Astrocyte (in vitro differentiated cells and primary cell): ENCODE data around the gene STK40. TPM values are rescaled to one million over a fixed set of nuclear protein-coding genes. Genes with fewer than 3 reads are reported as not detected.

Source experiments
- DNase-seq: peaks from one replicate; pipeline ENCODE4 v3.0.0-alpha.2; 2010; ENCODE audit warnings: low read depth
- FAIRE-seq: peaks from 2 replicates; lab custom pipeline; 2011; peaks lifted over from hg19 to GRCh38; lab: Jason Lieb, UNC
- H2AFZ ChIP-seq: 2 replicates; pipeline ENCODE4 v1.6.0; 2012; ENCODE audit warnings: low read depth, low read length, inconsistent platforms
- H3K27ac ChIP-seq: 2 replicates; pipeline ENCODE4 v1.5.1; 2011; ENCODE audit warnings: low read depth, low read length, inconsistent platforms
- H3K27me3 ChIP-seq: 2 replicates; pipeline ENCODE4 v1.6.0; 2011; ENCODE audit warnings: low read length, inconsistent platforms; ENCODE audit not compliant: insufficient read depth
- H3K36me3 ChIP-seq: 2 replicates; pipeline ENCODE4 v1.5.1; 2011; ENCODE audit warnings: low read length, inconsistent platforms; ENCODE audit not compliant: insufficient read depth
- H3K4me1 ChIP-seq: 2 replicates; pipeline ENCODE4 v1.5.1; 2011; ENCODE audit warnings: low read length, inconsistent platforms; ENCODE audit not compliant: insufficient read depth
- H3K4me2 ChIP-seq: 2 replicates; pipeline ENCODE4 v1.6.0; 2012; ENCODE audit warnings: low read length, inconsistent platforms
- H3K4me3 ChIP-seq: 2 replicates; pipeline ENCODE4 v1.5.1; 2011; ENCODE audit warnings: low read depth, mild to moderate bottlenecking, low read length, inconsistent platforms; ENCODE audit not compliant: insufficient read depth
- H3K79me2 ChIP-seq: 2 replicates; pipeline ENCODE4 v1.6.0; 2012; ENCODE audit warnings: mild to moderate bottlenecking, low read length, inconsistent platforms; ENCODE audit not compliant: insufficient read depth
- H3K9ac ChIP-seq: 2 replicates; pipeline ENCODE4 v1.6.0; 2012; ENCODE audit warnings: mild to moderate bottlenecking, low read length, inconsistent platforms
- H3K9me3 ChIP-seq: 2 replicates; pipeline ENCODE4 v1.5.1; 2012; ENCODE audit warnings: low read depth, mild to moderate bottlenecking, low read length, inconsistent platforms; ENCODE audit not compliant: insufficient read depth
- H4K20me1 ChIP-seq: 2 replicates; pipeline ENCODE4 v1.6.0; 2012; ENCODE audit warnings: low read length, inconsistent platforms; ENCODE audit not compliant: insufficient read depth
- H3K27ac Mint-ChIP-seq: one replicate; pipeline ENCODE4 v1.8.0; 2021; ENCODE audit warnings: mild to moderate bottlenecking, mixed read lengths; ENCODE audit not compliant: unreplicated experiment
- H3K27me3 Mint-ChIP-seq: one replicate; pipeline ENCODE4 v1.8.0; 2021; ENCODE audit warnings: low read depth, mixed read lengths; ENCODE audit not compliant: unreplicated experiment
- H3K36me3 Mint-ChIP-seq: one replicate; pipeline ENCODE4 v1.8.0; 2021; ENCODE audit warnings: low read depth, mixed read lengths; ENCODE audit not compliant: unreplicated experiment
- H3K4me1 Mint-ChIP-seq: one replicate; pipeline ENCODE4 v1.8.0; 2021; ENCODE audit warnings: low read depth, mixed read lengths; ENCODE audit not compliant: unreplicated experiment
- H3K4me3 Mint-ChIP-seq: one replicate; pipeline ENCODE4 v1.8.0; 2021; ENCODE audit warnings: mild to moderate bottlenecking, moderate library complexity, mixed read lengths; ENCODE audit not compliant: unreplicated experiment
- H3K9me3 Mint-ChIP-seq: one replicate; pipeline ENCODE4 v1.8.0; 2021; ENCODE audit warnings: mild to moderate bottlenecking, mixed read lengths; ENCODE audit not compliant: unreplicated experiment
- CTCF ChIP-seq: IDR thresholded peaks from 2 replicates; pipeline ENCODE4 v1.5.1; 2011; ENCODE audit warnings: low read depth, mild to moderate bottlenecking, inconsistent platforms, low read length, moderate library complexity; ENCODE audit not compliant: insufficient read depth
- EZH2 ChIP-seq: IDR thresholded peaks from 2 replicates; pipeline ENCODE4 v1.6.1; 2012; ENCODE audit warnings: mild to moderate bottlenecking, low read length, inconsistent platforms; ENCODE audit not compliant: insufficient read depth
- total RNA-seq: library from RNA; stranded (reverse); gene quantifications from 2 replicates; pipeline ENCODE4 v1.2.1, GENCODE V29; 2021

The STK40 gene
- total RNA-seq, 1 donor from 2014 or later, result 71.1 TPM

GRCh38 chr1:36306210-36306901, 79.4 kb downstream of the STK40 start, which contains the start of gene SH3D21:
Gene SH3D21, plus strand, starts transcription at chr1:36306368. Its CDS starts 53 bp downstream, at chr1:36306421.
- no peak for FAIRE-seq
- H3K9me3 ChIP-seq, result no peaks in the 10 kb centered on the region
- no peaks in the 10 kb centered on the region for H3K27me3 ChIP-seq
- H3K4me2 ChIP-seq, result peak within 1 kb of the TSS; percentile 99
- H3K4me1 ChIP-seq, result peaks cover 18% of the 10 kb centered on the region
- peak within 1 kb of the TSS; percentile 90 for H3K4me3 Mint-ChIP-seq
- H3K9ac ChIP-seq, result peak within 1 kb of the TSS; percentile 81
- H3K27ac ChIP-seq, result peak within 1 kb of the TSS; percentile 55
- H3K4me3 ChIP-seq, result peak within 1 kb of the TSS; percentile 66
- peaks cover 6% of the 10 kb centered on the region for H3K79me2 ChIP-seq
- H3K36me3 Mint-ChIP-seq, result peaks cover 37% of the 10 kb centered on the region
- H3K36me3 ChIP-seq, result peaks cover 20% of the 10 kb centered on the region
- peak within 1 kb of the TSS; percentile 73 for H2AFZ ChIP-seq
- peak within 1 kb of the TSS; percentile 99 for H3K27ac Mint-ChIP-seq
- peaks cover 38% of the 10 kb centered on the region for H4K20me1 ChIP-seq
- H3K4me1 Mint-ChIP-seq, result peaks cover 18% of the 10 kb centered on the region
- TF ChIP-seq EZH2 (no peak), CTCF (no peak)
- no peaks in the 10 kb centered on the region for H3K27me3 Mint-ChIP-seq
- no peak for DNase-seq
- no peaks in the 10 kb centered on the region for H3K9me3 Mint-ChIP-seq

- peaks cover 40% of the 10 kb centered on the region for H3K36me3 Mint-ChIP-seq
- Histone ChIP-seq H3K4me3 (no peak overlapping the region), H3K4me2 (peak overlapping the region; percentile 99), H3K27ac (no peak overlapping the region), H3K36me3 (peaks cover 25% of the 10 kb centered on the region), H3K4me1 (peaks cover 18% of the 10 kb centered on the region), H3K27me3 (no peaks in the 10 kb centered on the region), H3K9ac (no peak overlapping the region), H3K79me2 (peaks cover 6% of the 10 kb centered on the region), H3K9me3 (no peaks in the 10 kb centered on the region), H2AFZ (no peak overlapping the region), H4K20me1 (peaks cover 43% of the 10 kb centered on the region)
- H3K9me3 Mint-ChIP-seq, result no peaks in the 10 kb centered on the region
- H3K27ac Mint-ChIP-seq, result peak overlapping the region; percentile 51
- no peaks in the 10 kb centered on the region for H3K27me3 Mint-ChIP-seq
- H3K4me1 Mint-ChIP-seq, result peaks cover 21% of the 10 kb centered on the region
- DNase-seq (no peak), FAIRE-seq (no peak)
- H3K4me3 Mint-ChIP-seq, result no peak overlapping the region
- TF ChIP-seq CTCF (no peak), EZH2 (no peak)
These were observed 79.9 kb downstream of the STK40 start for GRCh38 chr1:36305915-36306209.
